ENCODE measurements around the gene USF3.

Gene USF3

GRCh38 chr3:113696658-113697499 is 437 bp upstream of the USF3 start:
- peak; percentile 95 to 97 for DNase-seq (ENCODE audit: low read depth in 2 of 2)

GRCh38 chr3:113695431-113695785 is 1.0 kb downstream of the USF3 start:
- DNase-seq (ENCODE audit: low read depth in 2 of 2) = no peak

- no peak for DNase-seq (ENCODE audit: low read depth in 2 of 2)
Measured at GRCh38 chr3:113690482-113690881, 6.0 kb downstream of the USF3 start.

- no peak for DNase-seq (ENCODE audit: low read depth in 2 of 2)
Measured at GRCh38 chr3:113685956-113686721, 10.3 kb downstream of the USF3 start.

- DNase-seq (ENCODE audit: low read depth in 2 of 2) = no peak
Measured at GRCh38 chr3:113685124-113685523, 11.3 kb downstream of the USF3 start.

- no peak for DNase-seq (ENCODE audit: low read depth in 2 of 2)
Measured at GRCh38 chr3:113684271-113684819, 12.1 kb downstream of the USF3 start.

GRCh38 chr3:113678773-113679172 is 17.7 kb downstream of the USF3 start:
- no peak for DNase-seq (ENCODE audit: low read depth in 2 of 2)

- no peak for DNase-seq (ENCODE audit: low read depth in 2 of 2)
Measured at GRCh38 chr3:113677737-113678136, 18.7 kb downstream of the USF3 start.

GRCh38 chr3:113676261-113676660 is 20.2 kb downstream of the USF3 start:
- no peak for DNase-seq (ENCODE audit: low read depth in 2 of 2)

- DNase-seq (ENCODE audit: low read depth in 2 of 2) = no peak
Measured at GRCh38 chr3:113673593-113673992, 22.8 kb downstream of the USF3 start.

- DNase-seq (ENCODE audit: low read depth in 2 of 2) = no peak
Measured at GRCh38 chr3:113668015-113668414, 28.4 kb downstream of the USF3 start.

- DNase-seq (ENCODE audit: low read depth in 2 of 2) = no peak
Measured at GRCh38 chr3:113664523-113665094, 31.8 kb downstream of the USF3 start.

- DNase-seq (ENCODE audit: low read depth in 2 of 2) = no peak
Measured at GRCh38 chr3:113663761-113664160, 32.7 kb downstream of the USF3 start.

GRCh38 chr3:113663324-113663750 is 33.1 kb downstream of the USF3 start:
- no peak for DNase-seq (ENCODE audit: low read depth in 2 of 2)

GRCh38 chr3:113662824-113663223 is 33.6 kb downstream of the USF3 start:
- no peak for DNase-seq (ENCODE audit: low read depth in 2 of 2)

GRCh38 chr3:113660896-113661295 is 35.5 kb downstream of the USF3 start:
- no peak for DNase-seq (ENCODE audit: low read depth in 2 of 2)

- no peak for DNase-seq (ENCODE audit: low read depth in 2 of 2)
Measured at GRCh38 chr3:113660458-113660857, 36.0 kb downstream of the USF3 start.

- no peak for DNase-seq (ENCODE audit: low read depth in 2 of 2)
Measured at GRCh38 chr3:113659996-113660395, 36.4 kb downstream of the USF3 start.

- no peak for DNase-seq (ENCODE audit: low read depth in 2 of 2)
Measured at GRCh38 chr3:113659101-113659541, 37.3 kb downstream of the USF3 start.

- no peak for DNase-seq (ENCODE audit: low read depth in 2 of 2)
Measured at GRCh38 chr3:113658107-113658506, 38.3 kb downstream of the USF3 start.

- no peak for DNase-seq (ENCODE audit: low read depth in 2 of 2)
Measured at GRCh38 chr3:113654851-113655250, 41.6 kb downstream of the USF3 start.

- no peak for DNase-seq (ENCODE audit: low read depth in 2 of 2)
Measured at GRCh38 chr3:113654310-113654709, 42.1 kb downstream of the USF3 start.
